ENCODE data around the gene GHSR.

GHSR gene

DNA sequence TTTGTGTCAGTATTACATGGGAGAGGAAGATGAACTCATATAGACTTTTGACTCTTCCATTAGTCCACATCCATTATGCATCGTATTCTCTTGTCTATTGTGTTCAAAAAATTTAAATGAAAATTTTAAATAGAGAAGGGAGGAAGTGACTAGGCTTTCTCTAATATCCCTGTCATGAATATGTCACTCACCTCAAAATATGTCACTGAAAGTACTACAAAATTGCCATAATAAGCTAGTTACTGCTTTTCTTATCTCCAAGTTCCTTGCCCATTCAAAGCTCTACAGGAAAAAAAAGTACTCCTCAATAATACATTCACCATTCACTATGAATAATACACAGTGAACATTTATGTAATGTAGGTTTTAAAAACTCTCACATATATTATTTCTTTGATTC is 22.3 kb upstream of the GHSR start:
- Histone ChIP-seq H3F3A (ENCODE audit: insufficient read depth, low read length) (no peaks in the 10 kb centered on the region), H3K79me2 (ENCODE audit: insufficient read depth, low read length) (no peaks in the 10 kb centered on the region), H3K4me3 (ENCODE audit: low read depth, low read length, poor library complexity, severe bottlenecking) (no peak overlapping the region), H2AFZ (ENCODE audit: low read length) (no peak overlapping the region), H3K36me3 (ENCODE audit: insufficient read depth, low read length) (no peaks in the 10 kb centered on the region), H3K9me2 (ENCODE audit: low read depth, low read length) (no peaks in the 10 kb centered on the region), H3K27ac (ENCODE audit: low read depth, low read length, poor library complexity, severe bottlenecking) (no peak overlapping the region), H3K27me3 (ENCODE audit: insufficient read depth, low read length) (no peaks in the 10 kb centered on the region), H3K4me1 (ENCODE audit: insufficient read depth, low read length, severe bottlenecking) (no peaks in the 10 kb centered on the region), H3K4me2 (ENCODE audit: low read length) (no peak overlapping the region), H4K20me1 (ENCODE audit: insufficient read depth, low read length) (no peaks in the 10 kb centered on the region), H3K9ac (ENCODE audit: low read length) (no peak overlapping the region), H3K9me3 (ENCODE audit: low read length) (no peaks in the 10 kb centered on the region)
- TF ChIP-seq, protein P1, sequence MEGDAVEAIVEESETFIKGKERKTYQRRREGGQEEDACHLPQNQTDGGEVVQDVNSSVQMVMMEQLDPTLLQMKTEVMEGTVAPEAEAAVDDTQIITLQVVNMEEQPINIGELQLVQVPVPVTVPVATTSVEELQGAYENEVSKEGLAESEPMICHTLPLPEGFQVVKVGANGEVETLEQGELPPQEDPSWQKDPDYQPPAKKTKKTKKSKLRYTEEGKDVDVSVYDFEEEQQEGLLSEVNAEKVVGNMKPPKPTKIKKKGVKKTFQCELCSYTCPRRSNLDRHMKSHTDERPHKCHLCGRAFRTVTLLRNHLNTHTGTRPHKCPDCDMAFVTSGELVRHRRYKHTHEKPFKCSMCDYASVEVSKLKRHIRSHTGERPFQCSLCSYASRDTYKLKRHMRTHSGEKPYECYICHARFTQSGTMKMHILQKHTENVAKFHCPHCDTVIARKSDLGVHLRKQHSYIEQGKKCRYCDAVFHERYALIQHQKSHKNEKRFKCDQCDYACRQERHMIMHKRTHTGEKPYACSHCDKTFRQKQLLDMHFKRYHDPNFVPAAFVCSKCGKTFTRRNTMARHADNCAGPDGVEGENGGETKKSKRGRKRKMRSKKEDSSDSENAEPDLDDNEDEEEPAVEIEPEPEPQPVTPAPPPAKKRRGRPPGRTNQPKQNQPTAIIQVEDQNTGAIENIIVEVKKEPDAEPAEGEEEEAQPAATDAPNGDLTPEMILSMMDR (IDR thresholded peaks at IDR 0.05; ENCODE audit: low read length) = no peak
- no peak for TF ChIP-seq EZH2 (IDR thresholded peaks at IDR 0.05; ENCODE audit: borderline replicate concordance, low read length)

DNA sequence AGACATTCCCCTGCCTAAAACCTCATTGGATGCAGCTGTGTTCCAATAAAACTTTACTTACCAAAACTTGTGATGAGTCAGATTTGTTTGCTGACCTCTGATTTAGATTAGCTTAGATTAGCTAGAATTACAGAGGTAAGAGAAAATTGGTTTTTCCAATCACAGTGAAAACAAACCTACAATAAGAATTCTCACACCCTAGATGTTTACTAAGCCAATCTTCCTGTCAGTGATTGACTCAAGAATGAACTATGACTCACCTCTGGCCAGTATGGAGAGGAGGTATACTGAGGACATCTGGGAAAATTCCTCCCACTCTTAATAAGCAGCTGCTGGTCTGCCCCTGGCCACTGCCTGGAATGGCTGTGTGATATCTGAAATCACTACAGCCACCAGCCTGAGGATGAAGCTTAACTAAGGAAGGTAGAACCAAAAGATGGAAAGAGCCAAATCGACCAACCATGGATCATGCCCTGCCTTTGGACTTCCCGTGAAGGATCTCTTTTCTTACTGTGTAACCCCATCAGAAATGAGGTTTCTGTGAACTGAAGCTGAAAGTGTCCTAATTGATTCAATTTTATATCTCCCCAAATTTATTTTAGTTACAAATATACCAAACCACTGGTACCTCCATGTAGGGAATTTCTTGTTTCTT is 19.0 kb upstream of the GHSR start:
- Histone ChIP-seq H3K27ac (ENCODE audit: low read depth, low read length, poor library complexity, severe bottlenecking) (no peak overlapping the region), H3K9ac (ENCODE audit: low read length) (no peak overlapping the region)

DNA sequence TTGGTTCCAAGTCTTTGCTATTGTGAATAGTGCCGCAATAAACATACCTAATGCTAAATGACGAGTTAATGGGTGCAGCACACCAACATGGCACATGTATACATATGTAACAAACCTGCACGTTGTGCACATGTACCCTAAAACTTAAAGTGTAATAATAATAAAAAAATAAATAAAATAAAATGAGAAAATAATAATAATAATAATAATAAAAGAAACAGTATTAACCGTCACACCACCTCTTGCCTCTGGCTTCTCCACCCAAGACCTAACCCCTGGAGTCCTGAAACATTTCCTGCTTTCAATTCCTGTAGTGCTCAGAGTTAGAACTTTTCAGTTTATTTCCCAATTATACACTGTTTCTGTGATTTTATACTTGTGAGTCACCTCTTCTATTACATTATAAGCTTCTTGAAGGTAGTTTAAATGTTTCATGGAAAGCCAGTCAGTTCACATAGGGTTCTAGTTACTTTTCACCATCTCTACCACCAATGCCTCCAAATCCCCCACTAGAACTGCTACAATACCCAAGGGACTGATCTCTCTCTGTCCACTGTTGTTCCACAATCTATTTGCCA is 18.4 kb upstream of the GHSR start:
- TF ChIP-seq, protein P1 (IDR thresholded peaks at IDR 0.05; ENCODE audit: low read length) = no peak
- TF ChIP-seq EZH2 (IDR thresholded peaks at IDR 0.05; ENCODE audit: borderline replicate concordance, low read length) = no peak
- Histone ChIP-seq H3K79me2 (ENCODE audit: insufficient read depth, low read length) (no peaks in the 10 kb centered on the region), H3K4me1 (ENCODE audit: insufficient read depth, low read length, severe bottlenecking) (no peaks in the 10 kb centered on the region), H3K27ac (ENCODE audit: low read depth, low read length, poor library complexity, severe bottlenecking) (no peak overlapping the region), H3K9me2 (ENCODE audit: low read depth, low read length) (no peaks in the 10 kb centered on the region), H3K27me3 (ENCODE audit: insufficient read depth, low read length) (no peaks in the 10 kb centered on the region), H3K9me3 (ENCODE audit: low read length) (no peaks in the 10 kb centered on the region), H3K9ac (ENCODE audit: low read length) (no peak overlapping the region), H4K20me1 (ENCODE audit: insufficient read depth, low read length) (no peaks in the 10 kb centered on the region), H3F3A (ENCODE audit: insufficient read depth, low read length) (no peaks in the 10 kb centered on the region), H3K4me2 (ENCODE audit: low read length) (no peak overlapping the region), H2AFZ (ENCODE audit: low read length) (no peak overlapping the region), H3K4me3 (ENCODE audit: low read depth, low read length, poor library complexity, severe bottlenecking) (no peak overlapping the region), H3K36me3 (ENCODE audit: insufficient read depth, low read length) (no peaks in the 10 kb centered on the region)

More for the DNA sequence above, 19.0 kb upstream of the GHSR start:
- Histone ChIP-seq H3K27me3 (ENCODE audit: insufficient read depth, low read length) (no peaks in the 10 kb centered on the region), H3K36me3 (ENCODE audit: insufficient read depth, low read length) (no peaks in the 10 kb centered on the region), H3K4me2 (ENCODE audit: low read length) (no peak overlapping the region), H3F3A (ENCODE audit: insufficient read depth, low read length) (no peaks in the 10 kb centered on the region), H3K79me2 (ENCODE audit: insufficient read depth, low read length) (no peaks in the 10 kb centered on the region), H3K9me3 (ENCODE audit: low read length) (no peaks in the 10 kb centered on the region), H3K9me2 (ENCODE audit: low read depth, low read length) (no peaks in the 10 kb centered on the region), H4K20me1 (ENCODE audit: insufficient read depth, low read length) (no peaks in the 10 kb centered on the region), H3K4me3 (ENCODE audit: low read depth, low read length, poor library complexity, severe bottlenecking) (no peak overlapping the region), H3K4me1 (ENCODE audit: insufficient read depth, low read length, severe bottlenecking) (no peaks in the 10 kb centered on the region), H2AFZ (ENCODE audit: low read length) (no peak overlapping the region)
- TF ChIP-seq, protein P1 (IDR thresholded peaks at IDR 0.05; ENCODE audit: low read length) = no peak
- TF ChIP-seq EZH2 (IDR thresholded peaks at IDR 0.05; ENCODE audit: borderline replicate concordance, low read length) = no peak
